Activated T-cell treated with anti-CD3 and anti-CD28 coated beads, Interleukin-2, amount 50 U/mL, for 24 hours (primary cell): Measurements from ENCODE around the gene KRT33B.
"Not testable (repeated sequence)": the region's sequence is repeated elsewhere in the genome, so short reads cannot be mapped to it uniquely, and the experiment has no call there.

Experiments
- DNase-seq: peaks from one replicate; pipeline ENCODE4 v3.0.0-alpha.2; 2020
- H3K27ac Mint-ChIP-seq: 2 replicates; pipeline ENCODE4 v1.8.0; 2020; ENCODE audit warnings: mild to moderate bottlenecking, mixed read lengths
- H3K27me3 Mint-ChIP-seq: 2 replicates; pipeline ENCODE4 v1.8.0; 2020; ENCODE audit warnings: mixed read lengths
- H3K36me3 Mint-ChIP-seq: 2 replicates; pipeline ENCODE4 v1.8.0; 2020; ENCODE audit warnings: low read depth, mixed read lengths
- H3K4me1 Mint-ChIP-seq: 2 replicates; pipeline ENCODE4 v1.8.0; 2020; ENCODE audit warnings: low read depth, mixed read lengths
- H3K4me3 Mint-ChIP-seq: 2 replicates; pipeline ENCODE4 v1.8.0; 2020; ENCODE audit warnings: mild to moderate bottlenecking, moderate library complexity, mixed read lengths
- H3K9me3 Mint-ChIP-seq: 2 replicates; pipeline ENCODE4 v1.8.0; 2020; ENCODE audit warnings: mixed read lengths

Gene KRT33B

DNA sequence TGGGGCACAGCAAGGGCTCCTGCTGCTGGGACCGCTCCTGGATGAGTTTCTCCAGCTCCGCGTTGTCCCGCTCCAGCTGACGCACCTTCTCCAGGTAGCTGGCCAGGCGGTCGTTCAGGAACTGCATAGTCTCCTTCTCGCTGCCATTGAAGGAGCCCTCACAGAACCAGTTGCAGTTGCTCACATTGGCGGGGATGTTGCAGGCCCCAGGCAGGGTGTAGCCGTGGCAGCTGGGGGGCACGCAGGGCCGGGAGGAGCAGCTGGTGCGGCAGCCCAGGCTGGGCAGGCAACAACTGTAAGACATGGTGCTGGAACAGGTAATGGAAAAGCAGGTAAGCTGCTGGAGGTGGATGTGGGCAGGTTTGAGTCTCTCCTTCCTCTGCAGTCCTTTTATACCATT is 12.3 kb upstream of the KRT33B start, which contains the start of gene KRT34:
Gene KRT34, minus strand, starts transcription at position 364 of the 400 bp plus-strand sequence. Its CDS starts 60 bp downstream, at position 304.
- H3K27ac Mint-ChIP-seq, H3K27me3 Mint-ChIP-seq, H3K4me3 Mint-ChIP-seq, H3K36me3 Mint-ChIP-seq, H3K9me3 Mint-ChIP-seq, DNase-seq: not testable (repeated sequence)
- H3K4me1 Mint-ChIP-seq, result peaks cover 11% of the 10 kb centered on the region

DNA sequence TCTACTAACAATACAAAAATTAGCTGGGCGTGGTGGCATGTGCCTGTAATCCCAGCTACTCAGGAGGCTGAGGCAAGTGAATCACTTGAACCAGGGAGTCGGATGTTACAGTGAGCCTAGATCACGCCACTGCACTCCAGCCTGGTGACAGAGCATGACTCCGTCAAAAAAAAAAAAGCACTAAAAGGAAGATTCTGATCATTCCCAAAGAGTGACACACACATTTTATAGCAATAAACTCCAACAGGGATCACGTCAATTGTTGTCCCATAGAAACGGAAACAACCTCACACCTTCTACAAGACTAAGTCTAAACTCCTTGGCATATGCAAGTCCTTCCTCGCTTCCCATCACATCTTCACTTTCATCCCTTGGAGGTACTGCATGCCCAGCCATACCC is 10.5 kb upstream of the KRT33B start:
- not testable (repeated sequence) for H3K9me3 Mint-ChIP-seq, H3K36me3 Mint-ChIP-seq, H3K27me3 Mint-ChIP-seq, H3K4me3 Mint-ChIP-seq, DNase-seq, H3K27ac Mint-ChIP-seq
- peaks cover 11% of the 10 kb centered on the region for H3K4me1 Mint-ChIP-seq

DNA sequence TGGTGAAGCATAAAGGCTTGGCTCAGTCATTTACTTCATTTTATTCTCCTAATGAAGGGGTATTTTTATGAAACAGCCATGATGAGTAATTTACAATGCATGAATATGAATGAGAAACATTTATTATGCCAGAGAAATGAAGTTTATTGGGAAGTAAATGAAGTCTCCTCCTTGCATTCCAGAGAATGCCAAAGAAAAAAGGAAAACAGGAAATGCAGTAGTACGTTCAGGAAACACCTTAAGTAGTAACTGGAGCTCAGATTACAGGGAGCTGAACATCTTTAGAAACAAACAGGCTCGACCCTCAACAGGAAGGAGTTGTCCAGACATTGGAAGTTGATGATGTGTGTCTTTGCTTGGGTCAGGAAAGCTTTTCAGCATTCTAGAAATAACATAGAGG is 7.9 kb upstream of the KRT33B start:
- Mint-ChIP-seq H3K4me1 (peaks cover 11% of the 10 kb centered on the region), H3K9me3 (peaks cover 6% of the 10 kb centered on the region), H3K36me3 (no peaks in the 10 kb centered on the region), H3K27me3 (no peaks in the 10 kb centered on the region), H3K4me3 (no peak overlapping the region), H3K27ac (no peak overlapping the region)
- DNase-seq, result no peak

DNA sequence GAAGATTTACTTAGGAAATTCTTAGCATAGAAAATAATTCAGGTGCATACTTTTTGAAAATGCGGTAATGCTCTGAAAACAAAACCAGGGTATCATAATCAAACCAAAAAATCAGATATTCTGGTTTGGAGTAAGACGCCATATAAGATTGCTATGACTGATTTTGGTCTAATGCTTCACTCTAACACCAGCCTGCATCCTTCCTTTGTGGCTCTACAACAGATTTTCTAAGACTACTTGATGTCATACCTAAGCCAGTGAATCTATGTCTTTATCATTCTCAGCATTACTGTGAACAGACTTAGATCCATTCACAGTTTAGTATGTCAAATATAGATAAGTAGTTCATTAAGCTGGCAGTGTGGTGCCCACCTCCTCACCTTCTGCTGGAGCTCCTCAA is 590 bp downstream of the KRT33B start:
- H3K4me3 Mint-ChIP-seq, result no peak overlapping the region
- DNase-seq, result no peak

DNA sequence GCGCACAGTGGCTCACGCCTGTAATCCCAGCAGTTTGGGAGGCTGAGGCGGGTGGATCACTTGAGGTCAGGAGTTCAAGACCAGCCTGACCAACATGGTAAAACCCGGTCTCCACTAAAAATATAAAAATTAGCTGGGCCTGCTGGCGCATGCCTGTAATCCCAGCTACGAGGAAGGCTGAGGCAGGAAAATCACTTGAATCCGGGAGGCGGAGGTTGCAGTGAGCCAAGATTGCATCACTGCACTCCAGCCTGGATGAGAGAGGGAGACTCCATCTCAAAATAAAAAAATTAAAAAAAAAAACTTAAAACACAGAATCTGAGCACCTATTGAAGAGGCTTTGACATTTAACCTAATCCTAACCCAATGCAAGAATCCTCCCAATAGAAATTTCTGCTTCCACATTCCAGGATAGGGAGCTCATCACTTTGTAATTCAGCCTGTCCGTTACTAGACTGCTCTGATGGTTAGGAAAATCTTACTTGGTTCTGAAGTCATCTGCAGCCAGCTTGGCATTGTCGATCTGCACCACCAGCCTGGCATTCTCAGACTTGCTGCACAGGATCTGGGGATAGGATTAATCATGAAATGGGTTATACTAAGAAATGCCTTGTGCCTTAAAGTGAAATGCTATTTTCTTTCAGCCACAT is 2.1 kb downstream of the KRT33B start:
- no peak for DNase-seq
- no peaks in the 10 kb centered on the region for H3K27me3 Mint-ChIP-seq
- no peak overlapping the region for H3K27ac Mint-ChIP-seq

More for the DNA sequence above, 590 bp downstream of the KRT33B start:
- Mint-ChIP-seq H3K36me3 (no peaks in the 10 kb centered on the region), H3K9me3 (no peaks in the 10 kb centered on the region), H3K4me1 (peaks cover 6% of the 10 kb centered on the region), H3K27me3 (no peaks in the 10 kb centered on the region), H3K27ac (no peak overlapping the region)

DNA sequence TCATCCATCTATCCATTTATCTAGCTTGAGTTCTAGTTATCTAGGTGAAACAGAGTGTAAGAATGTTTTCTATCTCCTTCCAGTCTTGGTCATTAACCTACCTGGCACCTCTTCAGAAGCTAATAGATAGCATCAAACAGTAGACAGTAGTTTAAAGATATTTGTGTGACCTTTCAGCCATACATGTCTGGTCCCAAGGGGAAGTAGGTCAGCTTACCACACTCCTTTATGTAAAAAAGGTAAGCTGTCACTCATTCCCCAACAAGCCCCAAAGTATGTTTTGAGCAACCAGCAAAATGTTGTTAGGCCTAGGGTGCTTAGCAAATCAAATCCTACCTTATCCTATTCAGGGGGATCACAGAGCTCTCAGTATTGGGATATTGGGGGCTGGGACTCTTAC is 3.5 kb downstream of the KRT33B start:
- Mint-ChIP-seq H3K27me3 (no peaks in the 10 kb centered on the region), H3K36me3 (no peaks in the 10 kb centered on the region), H3K27ac (no peak overlapping the region), H3K9me3 (no peaks in the 10 kb centered on the region), H3K4me3 (no peak overlapping the region), H3K4me1 (peaks cover 6% of the 10 kb centered on the region)
- no peak for DNase-seq

More for the DNA sequence above, 2.1 kb downstream of the KRT33B start:
- Mint-ChIP-seq H3K4me3 (no peak overlapping the region), H3K4me1 (peaks cover 6% of the 10 kb centered on the region), H3K9me3 (no peaks in the 10 kb centered on the region), H3K36me3 (no peaks in the 10 kb centered on the region)

DNA sequence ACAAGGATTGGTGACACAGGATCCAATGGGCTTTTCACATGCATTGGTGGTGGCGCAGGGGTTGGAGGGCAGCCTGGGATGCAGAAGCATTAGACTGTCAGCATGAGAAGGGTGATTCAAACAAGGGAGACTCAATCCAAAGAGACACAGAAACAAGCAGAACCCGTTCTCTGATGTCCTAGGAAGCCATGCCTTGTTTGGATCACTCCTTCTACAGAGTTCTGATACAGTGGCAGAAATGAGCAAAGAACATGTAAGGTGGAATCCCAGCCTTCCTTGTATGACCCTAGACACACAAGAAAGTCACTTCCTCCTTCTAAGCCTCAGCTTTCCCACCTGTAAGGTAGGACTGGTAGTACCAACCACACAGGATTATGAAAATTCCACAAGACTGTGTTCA is 5.7 kb downstream of the KRT33B start:
- Mint-ChIP-seq H3K4me1 (peaks cover 5% of the 10 kb centered on the region), H3K4me3 (no peak overlapping the region), H3K36me3 (no peaks in the 10 kb centered on the region), H3K27ac (no peak overlapping the region), H3K27me3 (no peaks in the 10 kb centered on the region), H3K9me3 (no peaks in the 10 kb centered on the region)
- no peak for DNase-seq

DNA sequence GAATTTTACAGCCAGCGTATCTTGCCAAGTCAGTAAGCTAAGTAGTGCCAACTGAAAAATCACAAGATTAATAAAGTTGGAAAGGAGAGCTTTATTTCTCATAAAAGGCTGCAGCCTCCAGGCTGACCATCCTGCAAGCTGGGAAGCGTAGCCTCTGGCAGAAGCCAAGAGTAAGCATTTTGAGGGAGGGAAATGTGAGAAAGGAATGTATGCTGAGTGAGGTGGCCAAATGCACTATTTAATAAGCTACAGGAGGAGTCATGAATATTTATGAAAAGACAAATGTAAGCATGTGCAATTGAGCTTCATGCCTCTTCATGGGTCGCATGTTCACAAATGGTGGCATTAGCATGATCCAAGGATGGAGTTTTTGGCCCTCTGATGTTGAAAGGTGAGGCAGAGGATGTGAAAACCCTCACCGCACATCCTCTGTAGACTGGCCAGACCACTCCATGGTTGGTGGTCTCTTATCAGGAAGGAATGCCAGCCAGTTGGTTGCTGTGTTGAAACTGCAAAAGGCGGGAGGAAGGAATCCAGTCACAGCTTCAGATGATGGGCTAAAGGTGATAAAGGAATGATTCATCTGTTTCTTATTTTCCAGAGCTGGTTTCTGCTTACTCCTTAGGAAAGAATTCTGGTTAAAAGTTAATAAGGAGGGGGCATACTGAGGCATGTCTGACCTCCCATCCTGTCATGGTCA is 9.2 kb downstream of the KRT33B start:
- Mint-ChIP-seq H3K36me3 (no peaks in the 10 kb centered on the region), H3K27ac (no peak overlapping the region), H3K27me3 (no peaks in the 10 kb centered on the region), H3K9me3 (peaks cover 2% of the 10 kb centered on the region), H3K4me3 (no peak overlapping the region), H3K4me1 (peaks cover 5% of the 10 kb centered on the region)
- no peak for DNase-seq

DNA sequence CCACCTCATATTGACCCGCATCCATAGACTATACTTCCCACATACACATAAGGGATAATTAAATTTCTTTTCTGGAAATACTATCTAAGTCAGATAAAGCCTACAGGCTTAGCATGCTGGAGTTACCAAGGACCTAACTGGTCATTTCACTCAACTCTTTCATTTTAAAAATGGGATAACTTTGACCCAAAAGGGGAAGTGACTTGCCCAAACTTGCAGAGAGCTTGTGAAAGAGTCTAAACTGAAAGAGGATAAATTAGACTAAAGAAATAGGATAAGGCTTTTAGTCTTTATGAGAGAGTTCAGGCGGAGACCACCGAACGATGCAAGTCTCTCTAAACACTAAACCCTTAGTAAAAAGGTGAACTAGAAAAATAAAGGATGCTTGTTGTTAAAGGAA is 15.1 kb downstream of the KRT33B start:
- Mint-ChIP-seq H3K27ac (no peak overlapping the region), H3K4me1 (peaks cover 13% of the 10 kb centered on the region), H3K9me3 (peaks cover 2% of the 10 kb centered on the region), H3K27me3 (no peaks in the 10 kb centered on the region), H3K4me3 (no peak overlapping the region), H3K36me3 (no peaks in the 10 kb centered on the region)
- DNase-seq, result no peak

DNA sequence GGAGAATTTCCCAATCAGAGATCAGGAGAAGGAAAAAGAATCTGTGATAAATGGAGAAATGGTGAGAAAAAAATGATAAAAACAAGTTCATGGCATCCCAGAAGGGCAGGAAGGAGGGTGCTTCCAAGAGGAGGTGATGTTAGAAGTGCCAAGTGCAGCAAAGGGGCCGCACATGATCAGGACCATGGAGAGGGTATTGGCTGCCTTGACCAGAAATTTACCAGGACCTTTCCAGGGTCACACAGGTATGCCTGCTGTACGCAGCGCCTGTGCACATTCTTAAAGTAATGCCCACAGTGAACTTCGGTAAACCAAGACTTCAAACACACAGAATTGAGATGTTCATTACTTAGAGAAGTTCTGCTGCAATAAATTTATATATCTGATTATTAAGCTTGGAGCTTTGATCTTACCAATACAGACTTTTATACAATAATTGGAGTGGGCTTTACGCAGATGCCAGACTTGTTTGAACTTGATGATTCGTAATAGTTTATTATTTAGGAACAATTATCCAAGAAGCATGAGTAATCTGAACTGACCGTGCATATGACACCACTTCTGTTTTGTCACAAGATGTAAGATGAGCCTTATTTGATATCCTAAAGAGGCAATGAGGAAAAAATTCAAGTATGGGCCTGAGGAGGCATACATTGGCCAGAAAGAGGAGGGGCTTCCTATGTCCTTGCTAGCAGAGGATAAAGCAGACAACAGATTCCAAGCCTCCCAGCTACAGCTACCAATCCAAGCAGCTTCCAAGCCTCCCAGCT is 16.8 kb downstream of the KRT33B start:
- no peaks in the 10 kb centered on the region for H3K27me3 Mint-ChIP-seq
- no peak overlapping the region for H3K4me3 Mint-ChIP-seq
- H3K9me3 Mint-ChIP-seq, result peaks cover 2% of the 10 kb centered on the region
- no peak overlapping the region for H3K27ac Mint-ChIP-seq
- H3K4me1 Mint-ChIP-seq, result peaks cover 13% of the 10 kb centered on the region
- no peaks in the 10 kb centered on the region for H3K36me3 Mint-ChIP-seq
- DNase-seq, result no peak

DNA sequence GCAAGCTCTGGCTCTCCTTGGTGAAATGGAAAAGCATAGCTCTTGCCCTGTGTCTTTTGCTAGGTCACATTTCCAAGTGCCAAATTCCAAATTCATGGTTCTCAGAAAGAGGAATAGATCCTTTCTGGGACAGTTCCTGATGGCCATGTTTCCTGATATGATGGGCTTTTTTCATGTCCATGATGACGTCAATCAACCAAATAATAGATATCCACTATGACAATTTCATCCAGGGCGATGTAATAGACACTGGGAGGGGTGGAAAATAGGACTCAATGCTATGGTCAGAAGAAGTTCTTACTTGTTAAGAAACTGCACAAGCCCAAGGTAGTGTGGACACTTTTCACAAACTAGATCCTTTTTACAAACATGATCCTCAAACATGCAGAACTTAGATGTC is 18.4 kb downstream of the KRT33B start:
- no peak for DNase-seq
- Mint-ChIP-seq H3K4me3 (no peak overlapping the region), H3K27me3 (no peaks in the 10 kb centered on the region), H3K36me3 (no peaks in the 10 kb centered on the region), H3K4me1 (peaks cover 13% of the 10 kb centered on the region), H3K9me3 (no peaks in the 10 kb centered on the region), H3K27ac (no peak overlapping the region)

DNA sequence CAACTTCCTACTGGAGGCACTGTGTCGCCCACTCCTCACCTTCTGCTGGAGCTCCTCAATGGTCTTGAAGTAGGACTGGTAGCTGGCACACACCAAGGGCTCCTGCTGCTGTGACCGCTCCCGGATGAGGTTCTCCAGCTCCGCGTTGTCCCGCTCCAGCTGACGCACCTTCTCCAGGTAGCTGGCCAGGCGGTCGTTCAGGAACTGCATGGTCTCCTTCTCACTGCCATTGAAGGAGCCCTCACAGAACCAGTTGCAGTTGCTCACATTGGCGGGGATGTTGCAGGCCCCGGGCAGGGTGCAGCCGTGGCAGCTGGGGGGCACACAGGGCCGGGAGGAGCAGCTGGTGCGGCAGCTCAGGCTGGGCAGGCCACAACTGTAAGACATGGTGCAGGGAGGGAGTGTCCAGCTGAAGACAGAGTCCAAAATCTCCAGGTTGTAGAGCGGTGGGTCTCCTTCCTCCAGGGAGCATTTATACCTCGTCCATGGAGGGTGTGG is 19.2 kb downstream of the KRT33B start, which contains the start of gene KRT33A:
Gene KRT33A, minus strand, starts transcription at position 448 of the 498 bp plus-strand sequence. Its CDS starts 61 bp downstream, at position 387.
- peaks cover 13% of the 10 kb centered on the region for H3K4me1 Mint-ChIP-seq
- H3K36me3 Mint-ChIP-seq, H3K27me3 Mint-ChIP-seq, H3K4me3 Mint-ChIP-seq, DNase-seq, H3K9me3 Mint-ChIP-seq, H3K27ac Mint-ChIP-seq: not testable (repeated sequence)

DNA sequence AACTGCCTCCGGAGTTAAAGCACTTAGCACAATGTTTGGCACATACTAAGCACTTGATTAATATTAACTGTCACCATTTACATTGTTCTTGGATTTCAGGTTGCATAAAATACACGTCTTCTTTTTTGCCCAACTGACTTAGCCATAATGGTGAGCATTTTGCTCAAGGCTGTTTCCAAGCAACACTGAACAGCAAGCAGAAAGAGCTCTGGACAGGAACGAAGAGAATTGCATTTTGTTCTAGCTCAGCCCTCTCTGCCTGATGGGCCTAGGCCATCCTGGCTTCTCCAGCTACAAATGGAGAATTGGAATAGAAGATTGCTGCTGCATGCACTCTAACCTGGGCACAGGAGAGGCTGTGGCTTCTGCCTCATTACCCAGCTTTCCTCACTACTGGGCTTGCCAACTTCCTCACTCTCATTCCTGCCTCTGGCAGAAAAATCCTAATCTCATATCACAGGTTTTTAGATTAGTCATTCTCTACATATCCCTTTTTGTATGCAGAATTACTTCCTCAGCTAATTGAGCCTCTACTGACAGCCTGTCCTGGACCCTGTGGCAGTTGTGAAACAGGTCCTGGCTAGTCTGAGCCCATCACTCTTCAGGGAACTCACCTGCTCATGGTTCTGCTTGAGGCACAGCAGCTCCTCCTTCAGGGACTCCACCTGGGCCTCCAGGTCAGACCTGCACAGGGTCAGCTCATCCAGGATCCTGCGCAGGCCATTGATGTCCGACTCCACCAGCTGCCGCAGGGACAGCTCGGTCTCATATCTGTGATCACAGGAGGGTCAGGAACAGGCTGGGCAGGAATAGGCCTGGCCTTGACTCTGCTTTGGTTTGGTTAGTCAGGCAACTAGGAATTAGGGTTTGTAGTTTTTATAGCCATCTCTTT is 21.5 kb downstream of the KRT33B start:
- Mint-ChIP-seq H3K27ac (no peak overlapping the region), H3K4me1 (peaks cover 17% of the 10 kb centered on the region), H3K27me3 (no peaks in the 10 kb centered on the region), H3K4me3 (no peak overlapping the region), H3K9me3 (peaks cover 3% of the 10 kb centered on the region), H3K36me3 (peaks cover 3% of the 10 kb centered on the region)
- DNase-seq, result no peak

DNA sequence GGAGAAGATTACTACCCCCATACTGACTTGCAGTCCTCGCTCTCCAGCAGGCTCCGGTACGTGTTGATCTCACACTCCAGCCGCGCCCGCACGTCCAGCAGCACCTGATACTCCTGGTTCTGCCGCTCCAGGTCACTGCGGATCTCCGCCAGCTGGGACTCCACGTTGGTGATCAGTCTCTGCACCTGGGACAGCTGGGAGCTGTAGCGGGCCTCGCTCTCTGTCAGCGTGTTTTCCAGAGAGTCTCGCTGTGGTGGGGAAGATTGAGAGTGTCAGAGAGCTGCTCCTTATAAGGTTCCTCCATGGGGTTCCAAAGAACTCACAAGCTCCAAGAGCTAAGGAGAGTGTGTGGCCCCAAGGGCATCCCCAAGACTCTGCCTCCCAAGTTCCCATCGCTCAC is 23.2 kb downstream of the KRT33B start:
- H3K27me3 Mint-ChIP-seq, H3K36me3 Mint-ChIP-seq, H3K27ac Mint-ChIP-seq, H3K4me3 Mint-ChIP-seq, DNase-seq: not testable (repeated sequence)
- Mint-ChIP-seq H3K9me3 (peaks cover 10% of the 10 kb centered on the region), H3K4me1 (peaks cover 22% of the 10 kb centered on the region)
